IMR-90 (cell line): Measurements from ENCODE around the gene ATP5F1B. TPM values are rescaled to one million over a fixed set of nuclear protein-coding genes. Genes with fewer than 3 reads are reported as not detected.

Source experiments
- ATAC-seq: fragments of 200-7000 bp; cut with Tn5 transposase; 2 replicates; pipeline ENCODE4 v1.9.1; 2020; ENCODE audit warnings: low read depth, mild to moderate bottlenecking, moderate library complexity
- BruUV-seq: library from RNA; stranded (reverse); fragments of 400-500 nt; replicated peaks from 2 replicates; lab custom pipeline; 2021; lab: Mats Ljungman, UMichigan
- CTCF ChIA-PET: fragments of 300-600 bp; formaldehyde crosslinking; extraction: SDS; loops from one replicate; lab custom pipeline; 2021; ENCODE audit warnings: antibody characterized with exemption; lab: Yijun Ruan, JAX
- POLR2A ChIA-PET: fragments of 300-600 bp; sonication (Branson Sonifier 250); formaldehyde crosslinking; loops from one replicate; lab custom pipeline; 2022; ENCODE audit warnings: antibody characterized with exemption; ENCODE audit not compliant: unreplicated experiment; lab: Charles Lee
- DNase-seq: peaks from one replicate; pipeline ENCODE4 v3.0.0; 2013
- H2AFZ ChIP-seq: replicated peaks from 2 replicates; pipeline ENCODE3; 2013; ENCODE audit warnings: low read length, mild to moderate bottlenecking; ENCODE audit not compliant: poor library complexity
- H2AK5ac ChIP-seq: 2 replicates; pipeline ENCODE4 v1.6.1; 2013; ENCODE audit warnings: low read depth, low read length, inconsistent platforms
- H2AK9ac ChIP-seq: replicated peaks from 2 replicates; pipeline ENCODE3; 2013; ENCODE audit warnings: mild to moderate bottlenecking, low read depth, low read length, moderate library complexity; ENCODE audit not compliant: poor library complexity
- H2BK120ac ChIP-seq: 2 replicates; pipeline ENCODE4 v1.6.1; 2013; ENCODE audit warnings: low read depth, low read length, inconsistent platforms
- H2BK15ac ChIP-seq: 3 replicates; pipeline ENCODE4 v1.6.1; 2013; ENCODE audit warnings: low read depth, low read length, inconsistent platforms
- H2BK20ac ChIP-seq: 2 replicates; pipeline ENCODE4 v1.6.1; 2013; ENCODE audit warnings: low read depth, mild to moderate bottlenecking, inconsistent platforms, low read length, moderate library complexity
- H2BK5ac ChIP-seq: 2 replicates; pipeline ENCODE4 v1.6.1; 2013; ENCODE audit warnings: mild to moderate bottlenecking, low read depth, low read length, inconsistent platforms; ENCODE audit not compliant: poor library complexity, severe bottlenecking
- H3K14ac ChIP-seq: replicated peaks from 2 replicates; pipeline ENCODE4 v1.6.1; 2013; ENCODE audit warnings: low read depth, low read length, inconsistent platforms
- H3K18ac ChIP-seq: 2 replicates; pipeline ENCODE4 v1.6.1; 2013; ENCODE audit warnings: low read depth, low read length, control low read depth
- H3K23ac ChIP-seq: 2 replicates; pipeline ENCODE4 v1.6.1; 2013; ENCODE audit warnings: low read depth, low read length, inconsistent platforms
- H3K27ac ChIP-seq: 2 replicates; pipeline ENCODE4 v1.5.1; 2013; ENCODE audit warnings: mild to moderate bottlenecking, control low read depth, low read length; ENCODE audit not compliant: insufficient read depth
- H3K27me3 ChIP-seq: 2 replicates; pipeline ENCODE4 v1.6.1; 2013; ENCODE audit warnings: low read length; ENCODE audit not compliant: control insufficient read depth, insufficient read depth
- H3K36me3 ChIP-seq: 2 replicates; pipeline ENCODE4 v1.6.1; 2013; ENCODE audit warnings: low read length, mixed read lengths; ENCODE audit not compliant: control insufficient read depth, insufficient read depth
- H3K4ac ChIP-seq: 2 replicates; pipeline ENCODE4 v1.6.1; 2013; ENCODE audit warnings: low read depth, low read length, inconsistent platforms
- H3K4me1 ChIP-seq: 2 replicates; pipeline ENCODE4 v1.6.1; 2013; ENCODE audit warnings: low read length, mixed read lengths; ENCODE audit not compliant: control insufficient read depth, insufficient read depth
- H3K4me2 ChIP-seq: 2 replicates; pipeline ENCODE4 v1.6.1; 2013; ENCODE audit warnings: low read depth, mild to moderate bottlenecking, control low read depth, low read length, moderate library complexity
- H3K4me3 ChIP-seq: 2 replicates; pipeline ENCODE4 v1.5.1; 2013; ENCODE audit warnings: low read depth, mild to moderate bottlenecking, control low read depth, low read length, moderate library complexity; ENCODE audit not compliant: insufficient read depth
- H3K56ac ChIP-seq: 2 replicates; pipeline ENCODE4 v1.6.1; 2013; ENCODE audit warnings: low read length, inconsistent platforms; ENCODE audit not compliant: insufficient read depth; ENCODE audit errors: extremely low read depth
- H3K79me1 ChIP-seq, 2 experiments: 2 replicates each; pipeline ENCODE4 v1.6.1; 2013; ENCODE audit warnings: low read length in 2 of 2, inconsistent platforms in 1 of 2, low read depth in 1 of 2
- H3K9ac ChIP-seq: 2 replicates; pipeline ENCODE4 v1.6.1; 2013; ENCODE audit warnings: low read depth, low read length, control low read depth
- H3K9me1 ChIP-seq: 2 replicates; pipeline ENCODE4 v1.6.1; 2013; ENCODE audit warnings: low read length, inconsistent platforms; ENCODE audit not compliant: insufficient read depth
- H3K9me3 ChIP-seq: 2 replicates; pipeline ENCODE4 v1.6.1; 2013; ENCODE audit warnings: low read length; ENCODE audit not compliant: control insufficient read depth, insufficient read depth
- H4K20me1 ChIP-seq: 2 replicates; pipeline ENCODE4 v1.6.1; 2013; ENCODE audit warnings: low read length, inconsistent platforms; ENCODE audit not compliant: insufficient read depth
- H4K5ac ChIP-seq: 2 replicates; pipeline ENCODE4 v1.6.1; 2013; ENCODE audit warnings: mild to moderate bottlenecking, low read depth, low read length, control low read depth
- H4K8ac ChIP-seq, 2 experiments: 2 replicates each; pipeline ENCODE4 v1.6.1; 2013; ENCODE audit warnings: low read depth in 2 of 2, low read length in 2 of 2, control low read depth in 1 of 2, inconsistent platforms in 1 of 2
- H4K91ac ChIP-seq: 2 replicates; pipeline ENCODE4 v1.6.1; 2013; ENCODE audit warnings: low read depth, low read length, inconsistent platforms; ENCODE audit not compliant: insufficient read depth
- BHLHE40 ChIP-seq: fragments of 150-350 bp; IDR thresholded peaks from 2 replicates; pipeline ENCODE4 v1.6.1; 2016; ENCODE audit warnings: mild to moderate bottlenecking, low read depth, low read length
- CEBPB ChIP-seq: IDR thresholded peaks from 2 replicates; pipeline ENCODE4 v1.6.1; 2012; ENCODE audit warnings: low read depth, low read length, improper control_type of control experiment
- CHD1 ChIP-seq: IDR thresholded peaks from 2 replicates; pipeline ENCODE4 v1.6.1; 2012; ENCODE audit warnings: low read depth, low read length, improper control_type of control experiment
- ELK1 ChIP-seq: fragments of 150-350 bp; IDR thresholded peaks from 2 replicates; pipeline ENCODE4 v1.6.1; 2016; ENCODE audit warnings: low read depth, mild to moderate bottlenecking, low read length, moderate library complexity, borderline replicate concordance
- FOS ChIP-seq: fragments of 150-350 bp; IDR thresholded peaks from 2 replicates; pipeline ENCODE4 v1.6.1; 2016; ENCODE audit warnings: low read depth, low read length
- MAFK ChIP-seq: IDR thresholded peaks from 2 replicates; pipeline ENCODE4 v1.6.1; 2012; ENCODE audit warnings: low read depth, low read length, improper control_type of control experiment
- MAZ ChIP-seq: IDR thresholded peaks from 2 replicates; pipeline ENCODE4 v1.6.1; 2012; ENCODE audit warnings: low read depth, mild to moderate bottlenecking, low read length, improper control_type of control experiment, moderate library complexity, borderline replicate concordance
- MXI1 ChIP-seq: IDR thresholded peaks from 2 replicates; pipeline ENCODE4 v1.6.1; 2012; ENCODE audit warnings: low read depth, mild to moderate bottlenecking, low read length, moderate library complexity, borderline replicate concordance
- NFE2L2 ChIP-seq: fragments of 150-350 bp; IDR thresholded peaks from 2 replicates; pipeline ENCODE4 v1.6.1; 2016; ENCODE audit warnings: low read depth, mild to moderate bottlenecking, low read length
- POLR2A ChIP-seq: IDR thresholded peaks from 2 replicates; pipeline ENCODE4 v1.6.1; 2012; ENCODE audit warnings: mild to moderate bottlenecking, low read depth, low read length
- RAD21 ChIP-seq: IDR thresholded peaks from 2 replicates; pipeline ENCODE4 v1.6.1; 2012; ENCODE audit warnings: low read length, improper control_type of control experiment
- RCOR1 ChIP-seq: IDR thresholded peaks from 2 replicates; pipeline ENCODE4 v1.6.1; 2012; ENCODE audit warnings: mild to moderate bottlenecking, low read length, improper control_type of control experiment; ENCODE audit not compliant: insufficient replicate concordance
- RFX5 ChIP-seq: IDR thresholded peaks from 2 replicates; pipeline ENCODE4 v1.8.0; 2012; ENCODE audit warnings: low read depth, mild to moderate bottlenecking, low read length, moderate library complexity
- SMC3 ChIP-seq: fragments of 150-350 bp; IDR thresholded peaks from 2 replicates; pipeline ENCODE4 v1.6.1; 2016; ENCODE audit warnings: low read depth, mild to moderate bottlenecking, antibody characterized with exemption, low read length, moderate library complexity
- WGBS, 2 experiments: methylation state at CpG; one replicate each; pipeline versions ENCODE4 v1.1.5 to v1.1.7; 2013; ENCODE audit warnings: missing lambda C conversion rate in 2 of 2; ENCODE audit not compliant: insufficient read length in 1 of 2; ENCODE audit errors: extremely low coverage in 2 of 2; 5-methylcytosine and 5-hydroxymethylcytosine counted together
- dilution Hi-C: fragments of 300-500 bp; cut with HindIII; formaldehyde crosslinking; loops from one replicate; pipeline ENCODE4 v1.14.3; 2018; ENCODE audit warnings: low sequenced_read_pairs; ENCODE audit not compliant: unreplicated experiment
- in situ Hi-C: fragments of 300-500 bp; cut with MboI; formaldehyde crosslinking; loops from 3 replicates; pipeline ENCODE4 v1.14.3; 2019; ENCODE audit warnings: low sequenced_read_pairs, inconsistent platforms, mixed read lengths
- intact Hi-C: fragments of 100-400 bp; cut with micrococcal nuclease; formaldehyde crosslinking; loops from 2 replicates; pipeline ENCODE4 v1.10.0; 2022
- polyA plus RNA-seq, 3 experiments: library from polyadenylated mRNA; depleted of rRNA; stranded (reverse); fragments of >200 nt; gene quantifications; 2 replicates each; pipeline ENCODE4 v1.2.3, GENCODE V29; 2012; ENCODE audit warnings: low replicate concordance in 1 of 3
- total RNA-seq: library from RNA; depleted of rRNA; stranded (reverse); fragments of >200 nt; gene quantifications from 2 replicates; pipeline ENCODE4 v1.2.3, GENCODE V29; 2012
- TF ChIP-seq, protein P1 (sequence below): fragments of 150-350 bp; IDR thresholded peaks from 2 replicates; pipeline ENCODE4 v1.6.1; 2017; ENCODE audit warnings: mild to moderate bottlenecking, antibody characterized with exemption, low read length, low read depth
- TF ChIP-seq, protein P2 (sequence below): conservative IDR thresholded peaks from 2 replicates; pipeline ENCODE4 v1.5.1; 2012; ENCODE audit warnings: mild to moderate bottlenecking, low read depth, low read length, improper control_type of control experiment

Gene ATP5F1B
- total and polyA plus RNA-seq, 2 of the 4 experiments (the other 2 are of a cell fraction) = 812 to 915 TPM

DNA sequence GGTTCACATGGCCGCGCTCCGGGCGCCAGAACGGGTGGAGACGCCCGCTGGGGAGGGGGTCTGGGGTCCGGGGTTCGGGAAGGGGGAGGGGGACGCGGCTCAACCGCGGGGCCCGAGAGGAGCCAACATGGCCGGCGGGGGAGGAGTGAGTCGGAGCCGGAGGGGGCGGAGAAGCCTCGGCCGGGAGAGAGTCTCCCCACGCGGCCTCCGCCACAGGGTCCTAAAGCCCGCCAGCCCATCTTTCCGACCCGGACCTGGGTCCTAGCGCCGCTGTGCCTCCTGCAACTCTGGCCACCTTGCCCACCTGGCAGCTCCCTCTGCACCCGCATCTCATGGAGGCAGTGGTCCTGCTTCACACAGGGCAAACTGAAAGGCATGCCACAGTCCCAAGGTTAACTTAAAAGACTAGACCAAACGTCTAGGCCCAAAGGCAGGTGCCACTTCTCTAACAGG, 15.6 kb downstream of the ATP5F1B start, which contains the start of gene BAZ2A:
Gene BAZ2A, minus strand, starts transcription at position 147 of the 453 bp plus-strand sequence. CDS start 12,796 bp downstream, outside the sequence.
- H3K14ac ChIP-seq = peak within 1 kb of the TSS; percentile 89
- H3K23ac ChIP-seq = peak within 1 kb of the TSS; percentile 95
- TF ChIP-seq FOS (no peak), CEBPB (no peak), RFX5 (no peak), RAD21 (no peak), ELK1 (no peak), RCOR1 (no peak), POLR2A (no peak), MAFK (no peak), NFE2L2 (no peak), BHLHE40 (no peak), CHD1 (no peak), MAZ (peak; percentile 94), SMC3 (no peak), MXI1 (0 out of 2 replicates have a peak, but pooled peaks have one; percentile 19)
- TF ChIP-seq, protein P1, sequence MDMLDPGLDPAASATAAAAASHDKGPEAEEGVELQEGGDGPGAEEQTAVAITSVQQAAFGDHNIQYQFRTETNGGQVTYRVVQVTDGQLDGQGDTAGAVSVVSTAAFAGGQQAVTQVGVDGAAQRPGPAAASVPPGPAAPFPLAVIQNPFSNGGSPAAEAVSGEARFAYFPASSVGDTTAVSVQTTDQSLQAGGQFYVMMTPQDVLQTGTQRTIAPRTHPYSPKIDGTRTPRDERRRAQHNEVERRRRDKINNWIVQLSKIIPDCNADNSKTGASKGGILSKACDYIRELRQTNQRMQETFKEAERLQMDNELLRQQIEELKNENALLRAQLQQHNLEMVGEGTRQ = peak; percentile 52
- TF ChIP-seq, protein P2, sequence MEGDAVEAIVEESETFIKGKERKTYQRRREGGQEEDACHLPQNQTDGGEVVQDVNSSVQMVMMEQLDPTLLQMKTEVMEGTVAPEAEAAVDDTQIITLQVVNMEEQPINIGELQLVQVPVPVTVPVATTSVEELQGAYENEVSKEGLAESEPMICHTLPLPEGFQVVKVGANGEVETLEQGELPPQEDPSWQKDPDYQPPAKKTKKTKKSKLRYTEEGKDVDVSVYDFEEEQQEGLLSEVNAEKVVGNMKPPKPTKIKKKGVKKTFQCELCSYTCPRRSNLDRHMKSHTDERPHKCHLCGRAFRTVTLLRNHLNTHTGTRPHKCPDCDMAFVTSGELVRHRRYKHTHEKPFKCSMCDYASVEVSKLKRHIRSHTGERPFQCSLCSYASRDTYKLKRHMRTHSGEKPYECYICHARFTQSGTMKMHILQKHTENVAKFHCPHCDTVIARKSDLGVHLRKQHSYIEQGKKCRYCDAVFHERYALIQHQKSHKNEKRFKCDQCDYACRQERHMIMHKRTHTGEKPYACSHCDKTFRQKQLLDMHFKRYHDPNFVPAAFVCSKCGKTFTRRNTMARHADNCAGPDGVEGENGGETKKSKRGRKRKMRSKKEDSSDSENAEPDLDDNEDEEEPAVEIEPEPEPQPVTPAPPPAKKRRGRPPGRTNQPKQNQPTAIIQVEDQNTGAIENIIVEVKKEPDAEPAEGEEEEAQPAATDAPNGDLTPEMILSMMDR = no peak
- H3K4me2 ChIP-seq = peak within 1 kb of the TSS; percentile 100
- peak; percentile 76 for ATAC-seq
- H2AFZ ChIP-seq = peak within 1 kb of the TSS; percentile 79
- in situ Hi-C loops (loop anchor here (10.0 kb wide), 1 partner anchor 375 kb away; the partner anchor contains the start of gene ZBTB39), intact Hi-C loops (no loop called here), dilution Hi-C loops (no loop called here)
- no peaks in the 10 kb centered on the region for H3K9me3 ChIP-seq
- H3K27ac ChIP-seq = peak within 1 kb of the TSS; percentile 88
- peak within 1 kb of the TSS; percentile 90 for H3K9ac ChIP-seq
- peak within 1 kb of the TSS in 1 of 2 experiments; percentile 67; a peak in 2 of 4 replicates for H4K8ac ChIP-seq
- no TSS peak for BruUV-seq
- POLR2A ChIA-PET = no interaction called here
- H2BK5ac ChIP-seq = peak within 1 kb of the TSS; percentile 71
- no peak within 1 kb of the TSS for H2BK15ac ChIP-seq
- peaks cover 12 to 74% of the 10 kb centered on the region in 2 experiments; a peak in 3 of 4 replicates for H3K79me1 ChIP-seq
- peak within 1 kb of the TSS; percentile 91 for H3K4me3 ChIP-seq
- peak; percentile 72 for DNase-seq
- peak within 1 kb of the TSS; percentile 90 for H3K56ac ChIP-seq
- H2AK9ac ChIP-seq = peak within 1 kb of the TSS; percentile 99
- peak within 1 kb of the TSS; percentile 55 for H2BK120ac ChIP-seq
- peaks cover 14% of the 10 kb centered on the region for H3K4me1 ChIP-seq
- WGBS, 2 experiments = 0% methylated on average over 9 of the region's 31 CpGs; no CpG with 5 or more reads in 1 of the 2 experiments
- H4K91ac ChIP-seq = peak within 1 kb of the TSS; percentile 67
- H2AK5ac ChIP-seq = peak within 1 kb of the TSS; percentile 90
- H3K9me1 ChIP-seq = peaks cover 19% of the 10 kb centered on the region
- H3K36me3 ChIP-seq = 0 out of 2 replicates have a peak, but pooled peaks cover 7% of the 10 kb centered on the region
- H3K4ac ChIP-seq = peak within 1 kb of the TSS; percentile 88
- peak within 1 kb of the TSS; percentile 59 for H4K5ac ChIP-seq
- CTCF ChIA-PET = no interaction called here
- H3K27me3 ChIP-seq = no peaks in the 10 kb centered on the region
- peaks cover 79% of the 10 kb centered on the region for H4K20me1 ChIP-seq
- peak within 1 kb of the TSS; percentile 57 for H3K18ac ChIP-seq
- peak within 1 kb of the TSS; percentile 8; the same call in 1 of the 2 replicates for H2BK20ac ChIP-seq
